Measurements from ENCODE around the gene TAF6. TPM values are rescaled to one million over a fixed set of nuclear protein-coding genes. Genes with fewer than 3 reads are reported as not detected.
"Not testable (repeated sequence)": the region's sequence is repeated elsewhere in the genome, so short reads cannot be mapped to it uniquely, and the experiment has no call there.

The TAF6 gene
- polyA plus RNA-seq, 3 donors: 65.4 to 69.4 (median 69.1) TPM

DNA sequence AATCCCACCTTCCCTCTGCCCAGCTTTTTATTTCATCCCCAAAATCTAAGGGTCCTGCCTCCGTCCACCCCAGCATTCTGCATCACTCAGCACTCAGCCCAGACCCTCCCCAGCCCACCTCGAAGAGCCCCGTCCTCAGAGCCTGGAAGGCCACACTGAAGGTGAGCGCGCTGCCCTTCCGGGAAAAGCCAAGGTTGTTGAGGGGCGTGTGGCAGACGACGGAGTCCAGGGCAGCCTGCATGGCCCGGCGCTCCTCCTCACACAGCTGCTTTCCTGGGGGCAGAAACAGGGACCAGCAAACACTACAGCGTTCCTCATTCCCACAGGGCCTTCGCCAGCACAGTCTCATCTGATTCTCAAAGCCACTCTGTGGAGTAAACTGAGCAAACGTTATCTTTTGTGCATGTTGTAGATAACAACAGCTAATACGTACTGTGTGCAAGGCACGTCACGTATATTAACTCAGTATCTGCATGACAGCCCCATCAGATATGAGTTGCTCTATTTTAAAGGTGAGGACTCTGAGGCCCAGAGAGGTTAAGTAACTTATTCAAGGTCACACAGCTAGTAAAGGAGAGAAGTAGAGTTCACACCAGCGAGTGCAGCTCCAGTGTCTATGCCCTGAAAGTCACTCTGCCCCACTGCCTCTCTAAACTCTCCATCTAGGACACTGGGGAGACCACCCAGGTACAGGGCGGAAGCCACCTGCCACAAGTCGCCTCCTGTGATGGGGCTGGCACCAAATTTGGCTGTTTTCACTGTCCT, 36.6 kb upstream of the TAF6 start:
- DNase-seq (ENCODE audit: extremely low read depth in 1 of 11, low read depth in 9 of 11, low spot score in 4 of 11): no peak

DNA sequence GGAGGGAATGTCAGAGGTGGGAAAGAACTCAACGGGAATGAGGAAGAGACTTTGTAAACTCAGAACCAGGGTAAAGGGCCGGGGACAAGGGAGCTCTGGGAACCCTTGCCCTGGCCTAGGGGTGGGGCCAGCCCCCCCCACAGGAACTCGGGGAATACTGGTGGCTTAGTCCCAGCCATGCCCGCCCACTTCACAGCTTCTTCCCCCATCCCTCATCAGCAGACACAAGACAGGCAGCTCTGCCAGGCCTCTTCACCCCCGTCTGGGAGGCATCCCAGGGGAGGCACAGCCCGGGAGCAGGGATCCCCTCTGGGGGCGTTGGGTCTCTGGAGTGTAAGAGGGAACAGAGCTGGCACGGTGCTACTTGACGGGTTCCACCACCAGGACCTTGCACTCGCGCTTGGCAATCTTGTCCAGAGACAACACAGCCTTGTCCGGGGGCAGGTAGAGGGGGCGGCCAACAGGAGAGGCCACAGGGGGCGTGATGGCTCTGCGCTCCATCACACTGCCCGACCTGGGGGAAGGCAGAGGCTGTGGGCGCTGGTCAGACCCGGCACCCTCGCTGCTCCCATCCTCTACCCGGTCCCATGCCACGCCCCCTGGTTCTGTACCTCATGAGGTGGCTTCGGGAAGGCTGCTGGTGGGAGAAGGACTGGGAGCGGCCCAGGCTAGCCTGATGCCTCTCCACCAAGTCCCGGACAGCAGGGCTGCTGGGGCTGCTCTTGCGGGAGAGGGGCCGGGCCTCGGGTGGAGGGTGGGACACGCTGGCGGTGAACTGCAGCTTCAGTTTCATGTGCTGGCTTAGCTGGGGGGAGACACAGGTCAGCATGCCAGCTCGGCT, 35.7 kb upstream of the TAF6 start:
- DNase-seq (ENCODE audit: extremely low read depth in 1 of 11, low read depth in 9 of 11, low spot score in 4 of 11): no peak

DNA sequence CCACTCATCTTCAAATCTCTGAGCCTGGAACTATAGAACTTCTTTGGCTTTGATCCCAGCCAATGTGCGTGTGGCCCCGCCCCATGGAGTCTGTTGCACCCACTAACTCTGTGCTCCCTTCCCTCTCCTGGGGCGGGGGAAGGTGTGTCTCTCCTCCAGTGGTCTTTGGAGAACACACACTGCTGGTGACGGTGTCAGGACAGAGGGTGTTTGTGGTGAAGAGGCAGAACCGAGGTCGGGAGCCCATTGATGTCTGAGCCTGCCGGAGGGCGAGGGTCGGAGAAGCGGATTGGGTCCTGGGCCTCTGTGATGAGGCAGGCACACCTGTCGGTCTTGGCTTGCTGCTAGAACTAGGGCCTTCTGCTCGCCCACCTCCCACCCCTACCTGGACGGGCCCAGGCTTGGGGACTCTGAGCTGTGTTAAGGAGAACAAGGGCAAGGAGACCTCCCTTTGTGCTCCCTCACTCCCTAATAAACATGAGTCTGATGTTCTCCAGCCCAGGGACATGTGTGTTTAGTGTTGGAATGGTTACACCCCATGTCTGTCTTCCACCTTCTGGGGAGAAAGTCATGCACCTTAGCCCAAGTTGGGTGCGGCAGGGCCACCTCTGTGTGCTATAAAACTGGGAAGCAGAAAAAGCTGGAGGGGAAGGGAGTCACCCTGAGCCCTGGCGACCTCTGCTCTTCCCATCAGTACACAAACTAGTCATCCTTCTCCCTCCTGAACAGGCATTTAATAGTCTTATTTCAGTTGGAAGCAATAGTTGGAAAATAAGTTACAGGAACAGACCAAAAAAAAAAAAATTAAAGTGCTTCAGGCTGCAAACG, 34.8 kb upstream of the TAF6 start:
- no peak for DNase-seq (ENCODE audit: extremely low read depth in 1 of 11, low read depth in 9 of 11, low spot score in 4 of 11)

DNA sequence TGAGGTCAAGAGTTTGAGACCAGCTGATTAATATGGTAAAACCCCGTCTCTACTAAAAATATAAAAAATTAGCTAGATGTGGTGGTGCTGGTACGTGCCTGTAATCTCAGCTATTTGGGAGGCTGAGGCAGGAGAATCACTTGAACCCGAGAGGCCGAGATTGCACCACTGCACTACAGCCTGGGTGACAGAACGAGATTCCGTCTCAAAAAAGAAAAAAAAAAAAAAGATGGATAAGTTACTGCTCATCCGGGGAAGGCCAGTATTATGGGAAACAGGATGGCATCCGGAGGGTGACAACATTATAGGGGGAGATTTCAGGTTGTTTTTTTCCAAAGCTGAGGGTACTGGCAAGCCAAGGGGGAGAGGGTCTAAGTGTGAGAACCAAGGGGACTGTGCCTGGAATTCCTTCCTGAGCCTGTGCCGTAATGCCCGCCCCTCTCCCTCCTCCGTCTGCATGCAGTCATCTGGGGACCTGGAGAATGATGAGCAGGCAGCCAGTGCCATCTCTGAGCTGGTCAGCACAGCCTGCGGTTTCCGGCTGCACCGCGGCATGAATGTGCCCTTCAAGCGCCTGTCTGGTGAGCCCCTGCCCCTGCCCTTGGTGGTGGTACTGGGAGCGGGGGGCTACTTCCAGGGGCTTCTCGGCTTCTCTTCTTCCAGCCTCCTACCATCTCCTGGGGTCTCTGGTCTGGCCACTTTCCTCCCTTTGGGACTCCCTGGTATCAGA, 33.9 kb upstream of the TAF6 start:
- no peak for DNase-seq (ENCODE audit: extremely low read depth in 1 of 11, low read depth in 9 of 11, low spot score in 4 of 11)

DNA sequence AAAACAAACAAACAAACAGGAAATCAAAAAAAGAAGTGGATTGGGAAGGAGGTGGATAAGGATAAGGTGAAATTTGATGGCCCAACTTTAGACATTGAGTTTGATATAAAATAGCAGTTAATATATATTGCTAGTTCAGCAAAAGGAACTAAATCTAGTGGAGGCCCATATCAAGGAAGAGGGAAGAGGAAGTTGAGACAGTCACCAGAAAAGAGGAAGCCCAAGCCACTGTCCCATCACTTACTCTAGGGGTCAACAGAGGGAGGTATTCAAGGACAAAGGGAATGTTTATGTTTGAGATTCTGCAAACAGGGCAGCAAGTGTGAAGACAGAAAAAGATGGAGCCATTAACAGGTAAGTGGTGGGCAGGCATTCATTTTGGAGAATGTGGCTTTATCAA, 33.2 kb upstream of the TAF6 start:
- no peak for DNase-seq (ENCODE audit: extremely low read depth in 1 of 11, low read depth in 9 of 11, low spot score in 4 of 11)

DNA sequence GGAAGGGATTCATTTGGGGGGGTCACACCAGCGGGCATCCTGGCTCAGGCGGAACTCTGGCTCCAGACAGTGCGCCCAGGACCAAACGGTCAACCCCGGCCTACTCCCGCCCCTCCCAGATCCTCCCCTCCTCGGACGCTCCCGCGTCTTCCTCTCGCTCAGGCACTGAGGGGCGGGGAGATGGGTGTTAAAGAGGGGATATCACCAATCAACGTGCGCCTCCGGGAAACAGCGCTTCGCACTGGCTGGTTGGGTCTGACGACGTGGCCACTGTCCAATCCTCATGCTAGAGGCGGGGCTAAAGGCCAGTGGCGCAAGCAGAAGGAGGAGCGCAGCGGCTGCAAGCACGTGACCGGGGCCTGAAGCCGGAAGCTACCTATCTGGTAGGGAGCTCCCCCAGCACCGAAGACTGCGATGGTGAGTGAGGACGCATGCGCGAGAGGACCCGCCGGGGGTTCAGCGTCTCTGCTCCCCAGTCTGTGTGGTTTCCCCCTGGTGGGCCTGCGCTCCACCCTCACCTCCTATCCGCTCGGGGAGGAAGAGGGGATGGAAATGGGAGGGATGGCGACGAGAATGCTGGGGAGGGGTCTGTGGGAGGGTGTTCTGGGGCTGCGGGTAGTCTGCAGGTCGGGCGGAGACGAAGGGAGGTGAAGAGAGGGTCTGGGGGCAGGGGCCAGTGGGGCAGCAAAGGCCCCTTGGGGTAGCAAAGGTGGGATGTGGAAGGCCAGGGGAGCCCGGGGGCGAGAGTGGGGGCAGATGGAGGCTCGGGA, 29.6 kb upstream of the TAF6 start, which contains the start of gene LAMTOR4:
Gene LAMTOR4, plus strand, starts transcription at position 360 of the 770 bp plus-strand sequence. Its CDS starts 55 bp downstream, at position 415.
- DNase-seq (ENCODE audit: extremely low read depth in 1 of 11, low read depth in 9 of 11, low spot score in 4 of 11): peak; percentile 91 to 99 (median 97)

DNA sequence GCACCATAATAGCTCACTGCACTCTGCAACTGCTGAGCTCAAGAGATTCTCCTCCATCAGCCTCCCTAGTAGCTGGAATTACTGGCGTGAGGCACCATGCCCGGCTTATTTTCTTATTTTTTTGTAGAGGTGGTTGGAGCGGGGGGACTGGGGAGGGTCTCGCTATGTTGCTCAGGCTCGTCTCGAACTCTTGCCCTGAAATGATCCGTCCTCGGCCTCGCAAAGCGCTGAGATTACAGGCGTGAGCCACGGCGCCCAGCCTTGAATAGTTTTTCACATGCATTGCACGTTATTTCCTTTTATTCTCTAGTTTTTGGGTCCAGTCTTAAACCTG, 29.0 kb upstream of the TAF6 start:
- DNase-seq (ENCODE audit: extremely low read depth in 1 of 11, low read depth in 9 of 11, low spot score in 4 of 11): no peak

DNA sequence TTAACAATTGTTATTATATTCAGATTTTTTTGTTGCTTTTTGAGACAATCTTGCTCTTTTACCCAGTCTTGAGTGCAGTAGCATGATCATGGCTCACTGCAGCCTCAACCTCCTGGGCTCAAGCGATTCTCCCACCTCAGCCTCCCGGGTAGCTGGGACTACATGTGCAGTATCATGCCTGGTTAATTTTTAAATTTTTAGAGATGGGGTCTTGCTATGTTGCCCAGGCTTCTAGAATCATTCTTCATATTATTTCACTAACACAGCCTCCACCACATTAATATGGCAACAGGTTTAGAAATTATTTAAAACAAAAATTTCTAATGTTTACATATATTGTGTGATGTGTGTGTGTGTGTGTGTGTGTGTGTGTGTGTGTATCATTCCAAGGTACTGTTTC, 28.1 kb upstream of the TAF6 start:
- DNase-seq (ENCODE audit: extremely low read depth in 1 of 11, low read depth in 9 of 11, low spot score in 4 of 11): no peak

DNA sequence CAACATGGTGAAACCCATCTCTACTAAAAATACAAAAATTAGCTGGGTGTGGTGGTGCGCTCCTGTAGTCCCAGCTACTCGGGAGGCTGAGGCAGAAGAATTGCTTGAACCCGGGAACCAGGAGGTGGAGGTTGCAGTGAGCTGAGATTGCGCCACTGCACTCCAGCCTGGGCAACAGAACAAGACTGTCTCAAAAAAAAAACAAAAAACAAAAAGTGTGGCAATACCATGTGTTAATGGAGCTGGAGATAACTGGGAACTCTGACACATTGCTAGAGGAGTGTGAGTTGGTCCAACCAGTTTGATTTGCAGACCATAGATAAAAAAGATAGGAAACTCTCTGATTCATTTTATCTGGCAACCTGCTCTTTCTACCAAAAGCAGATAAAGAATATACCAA, 27.2 kb upstream of the TAF6 start:
- not testable (repeated sequence) for DNase-seq (ENCODE audit: extremely low read depth in 1 of 11, low read depth in 9 of 11, low spot score in 4 of 11)

DNA sequence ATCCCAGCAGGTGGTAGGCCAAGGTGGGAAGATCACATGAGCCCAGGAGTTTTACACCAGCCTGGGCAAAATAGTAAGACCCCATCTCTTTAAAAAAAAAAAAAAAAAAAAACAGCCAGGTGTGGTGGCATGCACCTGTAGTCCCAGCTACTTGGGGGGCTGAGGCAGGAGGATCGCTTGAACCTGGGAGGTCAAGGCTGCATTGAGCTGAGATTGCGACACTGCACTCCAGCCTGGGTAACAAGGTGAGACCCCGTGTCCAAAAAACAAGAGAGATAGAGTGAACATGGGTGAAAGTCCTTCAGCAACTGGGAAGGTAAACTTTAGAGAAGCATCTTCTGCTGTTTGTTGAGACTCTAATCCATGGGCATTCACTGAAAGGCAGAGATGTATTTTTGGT, 23.3 kb upstream of the TAF6 start:
- no peak for DNase-seq (ENCODE audit: extremely low read depth in 1 of 11, low read depth in 9 of 11, low spot score in 4 of 11)

DNA sequence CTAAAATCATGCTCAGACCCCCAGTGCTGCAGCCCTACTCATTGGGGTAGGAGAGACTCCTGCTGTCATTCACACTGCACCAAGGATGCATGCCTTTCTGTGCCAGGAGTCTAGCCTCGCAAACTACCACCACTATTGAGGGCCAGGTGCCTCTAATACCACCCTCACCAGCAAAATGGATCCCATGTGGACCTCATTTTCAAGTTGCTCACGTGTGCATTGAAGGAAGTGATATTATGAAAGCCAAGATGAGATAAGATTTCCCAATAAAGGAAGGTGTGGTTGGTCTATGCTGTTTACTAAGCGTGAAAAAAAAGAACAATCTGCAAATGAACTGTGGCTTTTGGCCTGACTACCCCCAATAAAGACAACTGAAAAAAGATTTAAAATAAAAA, 22.4 kb upstream of the TAF6 start:
- no peak for DNase-seq (ENCODE audit: extremely low read depth in 1 of 11, low read depth in 9 of 11, low spot score in 4 of 11)

DNA sequence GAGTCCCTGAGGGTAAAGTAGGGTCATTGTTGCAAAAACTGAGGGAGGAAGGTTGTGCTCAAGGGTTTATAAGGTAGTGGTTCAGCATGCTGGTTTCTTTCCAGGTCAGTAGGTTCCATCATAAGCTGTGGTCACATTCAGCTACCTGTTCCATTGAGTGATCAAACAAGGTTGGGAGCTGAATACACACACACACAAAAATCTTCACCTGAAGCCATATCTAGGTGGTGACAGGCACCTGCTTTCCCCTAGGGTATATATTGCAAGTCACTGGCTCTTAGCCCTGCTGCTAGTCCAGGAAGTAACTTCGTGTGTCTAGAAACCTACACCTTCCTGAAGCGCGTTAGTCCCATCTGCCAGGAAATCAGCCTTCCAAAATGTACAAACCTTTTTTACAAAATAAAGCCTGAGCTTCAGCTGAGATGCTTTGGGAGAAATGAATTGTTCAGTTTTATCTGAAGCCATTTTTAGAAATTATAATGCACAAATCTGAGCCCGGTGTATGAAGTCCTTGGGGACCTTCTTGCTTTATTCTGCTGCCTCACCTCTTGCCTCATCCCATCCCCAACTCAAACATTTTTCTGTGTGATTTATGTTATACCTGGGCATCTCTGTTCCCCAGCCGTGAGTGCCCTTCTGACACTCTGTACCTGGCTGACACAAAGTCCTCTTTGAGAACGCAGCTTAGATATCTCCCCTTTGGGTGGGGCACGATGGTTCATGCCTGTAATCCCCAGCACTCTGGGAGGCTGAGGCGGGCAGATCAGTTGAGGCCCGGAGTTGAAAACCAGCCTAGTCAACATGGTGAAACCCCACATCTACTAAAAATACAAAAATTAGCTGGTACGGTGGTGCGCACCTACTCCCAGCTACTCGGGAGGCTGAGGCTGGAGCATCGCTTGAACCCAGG, 18.9 kb upstream of the TAF6 start:
- DNase-seq (ENCODE audit: extremely low read depth in 1 of 11, low read depth in 9 of 11, low spot score in 4 of 11): no peak

DNA sequence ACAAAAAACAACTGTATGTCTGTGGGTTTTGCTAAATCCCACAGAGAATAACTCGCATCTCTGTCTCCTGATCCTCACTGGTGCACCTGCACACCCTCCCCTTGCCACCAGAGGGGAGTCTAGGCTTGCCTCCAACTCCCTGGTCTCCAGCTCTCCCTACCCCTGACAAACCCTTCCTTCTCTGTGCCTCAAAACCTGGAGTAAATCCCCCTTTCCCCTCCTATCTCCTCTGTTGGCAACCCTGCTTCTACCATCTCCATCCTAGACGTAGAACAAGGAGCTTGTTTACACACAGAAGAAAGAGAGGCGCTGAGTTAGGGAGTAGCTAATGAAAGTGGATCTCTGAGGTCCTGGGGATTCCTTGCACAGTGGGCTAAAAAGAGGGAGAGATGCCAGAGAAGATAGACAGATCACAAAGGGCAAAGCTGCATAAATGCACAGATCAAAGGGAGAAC, 13.6 kb upstream of the TAF6 start:
- DNase-seq (ENCODE audit: extremely low read depth in 1 of 11, low read depth in 9 of 11, low spot score in 4 of 11): peak in 1 of 11 donors; percentile 36

DNA sequence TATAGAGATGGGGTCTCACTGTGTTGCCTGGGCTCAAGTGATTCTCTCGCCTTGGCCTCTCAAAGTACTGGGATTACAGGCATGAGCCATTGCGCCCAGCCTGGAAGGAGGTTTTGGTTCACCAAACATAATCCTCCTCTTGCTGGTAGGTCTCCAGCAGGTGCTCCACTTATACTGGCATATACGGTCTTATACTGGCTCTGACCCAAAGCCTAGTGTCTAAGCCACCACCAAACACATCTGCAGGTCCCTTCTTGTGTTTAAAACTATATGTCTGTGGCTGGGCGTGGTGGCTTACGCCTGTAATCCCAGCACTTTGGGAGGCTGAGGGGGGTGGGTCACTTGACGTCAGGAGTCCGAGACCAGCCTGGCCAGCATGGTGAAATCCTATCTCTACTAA, 13.0 kb upstream of the TAF6 start:
- DNase-seq (ENCODE audit: extremely low read depth in 1 of 11, low read depth in 9 of 11, low spot score in 4 of 11): no peak

DNA sequence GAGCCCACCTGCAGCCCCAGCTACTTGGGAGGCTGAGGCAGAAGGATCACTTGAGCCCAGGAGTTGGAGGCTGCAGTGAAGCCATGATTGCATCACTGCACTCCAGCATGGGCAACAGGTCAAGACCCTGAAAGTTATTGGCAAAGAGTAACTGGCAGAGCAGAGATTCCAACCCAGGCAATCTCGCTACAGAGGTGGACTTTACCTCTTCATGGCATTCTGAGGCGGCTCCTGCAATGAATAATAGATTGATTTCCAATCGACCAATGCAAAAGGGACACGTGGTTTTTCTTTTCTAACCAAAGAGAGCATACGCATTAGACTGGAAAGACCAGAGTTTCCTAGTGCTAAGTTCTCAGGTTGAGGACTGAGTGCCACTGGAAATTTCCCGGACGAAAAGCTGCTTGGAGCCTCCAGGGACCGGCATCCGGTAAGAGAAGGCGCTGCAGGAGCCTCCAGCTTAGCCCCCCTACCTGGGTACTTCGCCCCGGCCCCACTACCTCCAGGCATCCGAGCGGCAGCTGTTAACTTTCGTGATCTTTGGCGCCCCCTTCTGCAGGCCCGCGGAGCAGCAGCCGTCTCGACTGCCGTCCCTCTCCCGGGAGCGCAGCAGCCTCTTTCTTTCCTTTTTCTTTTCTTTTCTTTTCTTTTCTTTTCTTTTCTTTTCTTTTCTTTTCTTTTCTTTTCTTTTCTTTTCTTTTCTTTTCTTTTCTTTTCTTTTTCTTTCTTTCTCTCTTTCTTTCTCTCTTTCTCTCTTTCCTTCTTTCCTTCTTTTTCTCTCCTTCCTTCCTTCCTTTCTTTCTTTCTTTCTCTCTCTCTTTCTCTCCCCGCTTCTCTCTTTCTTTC, 11.7 kb upstream of the TAF6 start:
- peak in 5 of 11 donors; percentile 57 to 69 (median 66) for DNase-seq (ENCODE audit: extremely low read depth in 1 of 11, low read depth in 9 of 11, low spot score in 4 of 11)

DNA sequence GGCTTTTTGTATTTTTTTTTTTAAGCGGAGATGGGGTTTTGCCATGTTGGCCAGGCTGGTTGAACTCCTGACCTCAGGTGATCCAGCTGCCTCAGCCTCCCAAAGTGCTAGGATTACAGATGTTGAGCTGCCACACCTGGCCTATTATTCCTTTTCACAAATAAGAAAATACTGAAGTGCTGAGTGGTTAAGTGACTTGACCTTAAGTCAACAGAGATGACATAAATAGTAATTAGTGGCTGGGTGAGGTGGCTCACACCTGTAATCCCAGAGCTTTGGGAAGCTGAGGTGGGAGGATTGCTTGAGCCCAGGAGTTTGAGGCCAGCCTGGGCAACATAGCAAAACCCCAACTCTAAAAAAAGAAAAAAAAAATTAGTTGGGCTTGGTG, 11.1 kb upstream of the TAF6 start:
- DNase-seq (ENCODE audit: extremely low read depth in 1 of 11, low read depth in 9 of 11, low spot score in 4 of 11): not testable (repeated sequence)

Data from renal cortex interstitium (tissue), 11 donors.